Measurements from ENCODE around the gene MXD1. TPM values are rescaled to one million over a fixed set of nuclear protein-coding genes. Genes with fewer than 3 reads are reported as not detected.

MXD1 gene
- total and polyA plus RNA-seq, 2 experiments from 2014 or later: 1.8 to 3.9 TPM

DNA sequence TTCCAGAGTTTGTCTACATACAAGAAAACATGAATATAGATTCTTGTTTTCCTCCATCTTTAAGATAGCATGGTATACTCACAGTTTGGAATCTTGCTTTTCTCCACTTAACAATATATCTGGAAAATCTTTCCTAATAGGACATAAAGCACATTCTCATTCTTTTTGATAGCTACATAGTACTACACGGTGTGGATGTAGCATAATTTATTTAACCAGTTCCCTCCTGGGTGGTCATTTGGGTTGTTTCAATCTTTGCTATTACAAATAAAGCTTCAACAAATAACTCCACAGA lies 19.7 kb downstream of the MXD1 start (continued):
- no peak for TF ChIP-seq CTCF (conservative IDR thresholded peaks at IDR 0.05; ENCODE audit: low read depth in 2 of 2)
- TF ChIP-seq EZH2 (IDR thresholded peaks at IDR 0.05; ENCODE audit: low read depth, unreplicated experiment): no peak
- TF ChIP-seq ZNF462 (CRISPR knock-in tag; IDR thresholded peaks at IDR 0.05): no peak
- no peak for TF ChIP-seq STAT1 (IDR thresholded peaks at IDR 0.05; ENCODE audit: unreplicated experiment)
- TF ChIP-seq EZH2phosphoT487 (IDR thresholded peaks at IDR 0.05; ENCODE audit: unreplicated experiment): no peak

DNA sequence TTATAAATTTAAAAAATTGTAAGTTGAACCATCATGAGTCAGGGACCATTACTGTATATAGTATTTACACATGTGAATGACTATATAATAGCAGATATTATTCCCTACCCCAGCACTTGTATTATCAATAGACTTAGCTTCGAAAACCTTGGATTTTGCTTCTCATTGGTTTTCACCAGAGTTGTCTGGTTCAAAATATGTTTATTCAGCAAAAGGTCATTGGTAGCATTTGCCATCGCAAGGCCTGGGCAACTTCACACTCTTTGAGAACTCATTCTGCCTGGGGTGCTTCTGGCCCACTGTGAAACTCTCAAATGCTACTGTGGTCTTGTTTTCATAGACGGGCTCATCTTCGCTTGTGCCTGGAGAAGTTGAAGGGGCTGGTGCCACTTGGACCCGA lies 20.1 kb downstream of the MXD1 start:
- H3K4me3 Mint-ChIP-seq: no peak overlapping the region
- H3K36me3 Mint-ChIP-seq (ENCODE audit: low read depth): peaks cover 6% of the 10 kb centered on the region
- Histone ChIP-seq H3F3A (replicated peaks; ENCODE audit: low read depth) (no peaks in the 10 kb centered on the region), H3K4me2 (no peak overlapping the region), H2AFZ (no peak overlapping the region), H3K9me2 (ENCODE audit: insufficient read depth) (no peaks in the 10 kb centered on the region), H3K79me2 (replicated peaks; ENCODE audit: insufficient read depth) (no peaks in the 10 kb centered on the region), H3K27ac (ENCODE audit: low read depth) (no peak overlapping the region), H3K4me3 (no peak overlapping the region), H3K27me3 (ENCODE audit: insufficient read depth) (no peaks in the 10 kb centered on the region), H3K36me3 (ENCODE audit: insufficient read depth) (no peaks in the 10 kb centered on the region), H3K4me1 (ENCODE audit: insufficient read depth) (peaks cover 8% of the 10 kb centered on the region), H4K20me1 (replicated peaks; ENCODE audit: insufficient read depth) (no peaks in the 10 kb centered on the region)
- no peaks in the 10 kb centered on the region for H3K9me3 Mint-ChIP-seq
- peaks cover 27% of the 10 kb centered on the region for H3K4me1 Mint-ChIP-seq
- H3K27ac Mint-ChIP-seq: no peak overlapping the region
- TF ChIP-seq STAT1 (IDR thresholded peaks at IDR 0.05; ENCODE audit: unreplicated experiment): no peak
- TF ChIP-seq EZH2 (IDR thresholded peaks at IDR 0.05; ENCODE audit: low read depth, unreplicated experiment): no peak
- no peak for TF ChIP-seq CTCF (conservative IDR thresholded peaks at IDR 0.05; ENCODE audit: low read depth in 2 of 2)
- TF ChIP-seq ETS1 (IDR thresholded peaks at IDR 0.05): no peak
- no peak for TF ChIP-seq EZH2phosphoT487 (IDR thresholded peaks at IDR 0.05; ENCODE audit: unreplicated experiment)
- TF ChIP-seq ZNF331 (CRISPR knock-in tag; IDR thresholded peaks at IDR 0.05; ENCODE audit: low read depth): no peak
- H3K27me3 Mint-ChIP-seq (ENCODE audit: insufficient read depth, low read depth, poor library complexity): peaks cover 6% of the 10 kb centered on the region
- DNase-seq (ENCODE audit: low spot score): no peak
- ATAC-seq: no peak

Data from GM23338 (cell line).